ENCODE results near the gene TNFSF15. TPM values are rescaled to one million over a fixed set of nuclear protein-coding genes. Genes with fewer than 3 reads are reported as not detected.

Gene TNFSF15
- total RNA-seq, 1 experiment from 2014 or later, result not detected

DNA sequence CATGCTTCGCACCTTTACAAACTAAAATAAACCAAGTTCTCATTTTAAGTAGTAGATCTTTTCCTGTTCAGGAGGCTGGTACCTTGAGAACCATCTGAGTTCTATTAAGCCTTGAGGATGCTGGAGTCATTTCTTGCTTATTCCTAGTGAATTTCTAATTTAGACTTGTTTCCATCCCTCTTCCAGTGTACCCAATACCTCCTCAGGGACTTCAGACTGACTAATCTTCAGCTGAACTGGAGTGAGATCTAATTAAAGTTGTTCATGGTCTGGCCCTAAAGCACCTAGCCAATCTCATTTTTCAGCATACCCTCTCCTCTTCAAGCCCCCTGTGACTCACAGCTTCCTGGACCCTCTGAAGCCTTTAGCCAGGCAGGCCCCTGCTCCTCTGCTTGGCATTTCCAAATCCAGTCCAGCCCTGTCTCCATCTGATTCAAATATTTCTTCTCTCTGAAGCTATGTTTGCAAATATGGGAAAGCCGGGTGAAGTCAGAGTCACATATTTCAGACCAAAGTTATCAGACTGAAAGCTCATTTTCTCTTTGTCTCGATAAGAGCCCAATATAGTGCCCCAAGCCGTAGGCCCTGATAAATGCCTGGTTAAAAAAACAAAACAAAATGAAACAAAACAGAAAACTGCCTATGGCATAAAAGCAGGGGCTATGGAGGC is 19.4 kb upstream of the TNFSF15 start:
- H3K9me3 ChIP-seq (ENCODE audit: control insufficient read depth, low read depth, low read length), result no peaks in the 10 kb centered on the region
- no peak overlapping the region for H4K91ac ChIP-seq (ENCODE audit: insufficient read length, low read depth, low read length)
- Mint-ChIP-seq H3K4me1 (no peaks in the 10 kb centered on the region), H3K36me3 (ENCODE audit: insufficient read depth in 1 of 3, low read depth in 3 of 3) (no peaks in the 10 kb centered on the region), H3K27ac (no peak overlapping the region), H3K4me3 (no peak overlapping the region), H3K27me3 (ENCODE audit: low read depth) (peaks cover 66% of the 10 kb centered on the region), H3K9me3 (no peaks in the 10 kb centered on the region)
- H3K9ac ChIP-seq (ENCODE audit: extremely low read depth, insufficient read length, low read length), result no peak overlapping the region
- no peaks in the 10 kb centered on the region for H3K4me1 ChIP-seq (ENCODE audit: insufficient read depth, low read length)
- H2AFZ ChIP-seq (ENCODE audit: low read length), result no peak overlapping the region
- WGBS (ENCODE audit: extremely low coverage, insufficient read length, low lambda C conversion rate), result no CpG with 5 or more reads among the region's 4 CpGs
- no peaks in the 10 kb centered on the region for H3K23me2 ChIP-seq (ENCODE audit: insufficient read length, low read depth, low read length, poor library complexity, severe bottlenecking)
- TF ChIP-seq, protein P1, sequence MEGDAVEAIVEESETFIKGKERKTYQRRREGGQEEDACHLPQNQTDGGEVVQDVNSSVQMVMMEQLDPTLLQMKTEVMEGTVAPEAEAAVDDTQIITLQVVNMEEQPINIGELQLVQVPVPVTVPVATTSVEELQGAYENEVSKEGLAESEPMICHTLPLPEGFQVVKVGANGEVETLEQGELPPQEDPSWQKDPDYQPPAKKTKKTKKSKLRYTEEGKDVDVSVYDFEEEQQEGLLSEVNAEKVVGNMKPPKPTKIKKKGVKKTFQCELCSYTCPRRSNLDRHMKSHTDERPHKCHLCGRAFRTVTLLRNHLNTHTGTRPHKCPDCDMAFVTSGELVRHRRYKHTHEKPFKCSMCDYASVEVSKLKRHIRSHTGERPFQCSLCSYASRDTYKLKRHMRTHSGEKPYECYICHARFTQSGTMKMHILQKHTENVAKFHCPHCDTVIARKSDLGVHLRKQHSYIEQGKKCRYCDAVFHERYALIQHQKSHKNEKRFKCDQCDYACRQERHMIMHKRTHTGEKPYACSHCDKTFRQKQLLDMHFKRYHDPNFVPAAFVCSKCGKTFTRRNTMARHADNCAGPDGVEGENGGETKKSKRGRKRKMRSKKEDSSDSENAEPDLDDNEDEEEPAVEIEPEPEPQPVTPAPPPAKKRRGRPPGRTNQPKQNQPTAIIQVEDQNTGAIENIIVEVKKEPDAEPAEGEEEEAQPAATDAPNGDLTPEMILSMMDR (conservative IDR thresholded peaks at IDR 0.05), result no peak
- H4K5ac ChIP-seq (ENCODE audit: insufficient read length, low read depth, low read length), result no peak overlapping the region
- H3K27me3 ChIP-seq (ENCODE audit: insufficient read depth, low read length), result no peaks in the 10 kb centered on the region; the same call in none of the 2 replicates
- H2BK120ac ChIP-seq (ENCODE audit: low read depth, low read length, poor library complexity, severe bottlenecking), result no peak overlapping the region
- no peak for DNase-seq
- no peak overlapping the region for H3K56ac ChIP-seq (ENCODE audit: insufficient read length, low read depth, low read length)
- H2BK15ac ChIP-seq (ENCODE audit: low read depth, low read length), result no peak overlapping the region
- no peak overlapping the region for H3K4ac ChIP-seq (ENCODE audit: low read depth, low read length)
- H2BK5ac ChIP-seq (ENCODE audit: insufficient read length, low read length), result no peak overlapping the region
- no peak overlapping the region for H3K27ac ChIP-seq (ENCODE audit: insufficient read length, low read depth, low read length)
- H4K20me1 ChIP-seq (ENCODE audit: control insufficient read depth, insufficient read depth, insufficient read length), result no peaks in the 10 kb centered on the region
- no peak overlapping the region for H3T11ph ChIP-seq (ENCODE audit: low read length)
- H3K79me1 ChIP-seq (ENCODE audit: insufficient read depth, low read depth, low read length, poor library complexity, severe bottlenecking), result no peaks in the 10 kb centered on the region
- no peak overlapping the region for H3K14ac ChIP-seq (ENCODE audit: insufficient read depth, low read length)
- no peak overlapping the region for H4K8ac ChIP-seq (replicated peaks; ENCODE audit: insufficient read length, low read depth, low read length)
- no peak overlapping the region for H2BK20ac ChIP-seq (ENCODE audit: low read depth, low read length, poor library complexity, severe bottlenecking)
- no peak overlapping the region for H2AK5ac ChIP-seq (ENCODE audit: insufficient read length, low read length)
- no peak overlapping the region for H3K18ac ChIP-seq (ENCODE audit: insufficient read length, low read depth, low read length)
- H3K4me2 ChIP-seq (ENCODE audit: insufficient read depth, insufficient read length, low read length), result no peak overlapping the region
- no peak overlapping the region for H3K23ac ChIP-seq (ENCODE audit: insufficient read length, low read depth, low read length)
- H3K79me2 ChIP-seq (ENCODE audit: insufficient read depth, low read length), result no peaks in the 10 kb centered on the region
- H2BK12ac ChIP-seq (ENCODE audit: insufficient read length, low read depth, low read length), result no peak overlapping the region
